ENCODE data around the gene TSPAN9.

TSPAN9 gene

DNA sequence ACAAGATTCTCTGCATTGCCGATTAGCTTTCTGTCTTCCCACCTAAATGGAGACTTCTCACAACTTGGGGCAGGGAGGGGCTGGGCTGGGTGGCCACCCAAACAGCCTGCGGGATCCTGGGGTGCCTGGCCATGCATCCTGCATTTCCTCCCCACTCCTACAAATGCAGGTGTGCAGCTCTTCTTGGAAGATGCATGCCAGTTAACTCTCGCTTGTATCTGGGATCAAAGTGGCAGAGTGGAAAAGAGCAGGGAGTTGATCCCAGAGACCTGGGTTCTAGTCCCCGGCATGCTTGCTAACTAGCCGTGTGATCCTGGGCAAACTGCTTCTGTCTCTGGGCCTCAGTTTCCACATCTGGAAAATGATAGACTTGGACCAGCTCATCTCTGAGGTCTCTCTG, 136.6 kb downstream of the TSPAN9 start:
- DNase-seq, result no peak

- DNase-seq, result no peak
Measured at GRCh38 chr12:3214526-3215365, 137.6 kb downstream of the TSPAN9 start.

GRCh38 chr12:3215410-3215975, 138.3 kb downstream of the TSPAN9 start:
- no peak for DNase-seq

GRCh38 chr12:3216097-3216496, 138.9 kb downstream of the TSPAN9 start:
- DNase-seq, result no peak

DNA sequence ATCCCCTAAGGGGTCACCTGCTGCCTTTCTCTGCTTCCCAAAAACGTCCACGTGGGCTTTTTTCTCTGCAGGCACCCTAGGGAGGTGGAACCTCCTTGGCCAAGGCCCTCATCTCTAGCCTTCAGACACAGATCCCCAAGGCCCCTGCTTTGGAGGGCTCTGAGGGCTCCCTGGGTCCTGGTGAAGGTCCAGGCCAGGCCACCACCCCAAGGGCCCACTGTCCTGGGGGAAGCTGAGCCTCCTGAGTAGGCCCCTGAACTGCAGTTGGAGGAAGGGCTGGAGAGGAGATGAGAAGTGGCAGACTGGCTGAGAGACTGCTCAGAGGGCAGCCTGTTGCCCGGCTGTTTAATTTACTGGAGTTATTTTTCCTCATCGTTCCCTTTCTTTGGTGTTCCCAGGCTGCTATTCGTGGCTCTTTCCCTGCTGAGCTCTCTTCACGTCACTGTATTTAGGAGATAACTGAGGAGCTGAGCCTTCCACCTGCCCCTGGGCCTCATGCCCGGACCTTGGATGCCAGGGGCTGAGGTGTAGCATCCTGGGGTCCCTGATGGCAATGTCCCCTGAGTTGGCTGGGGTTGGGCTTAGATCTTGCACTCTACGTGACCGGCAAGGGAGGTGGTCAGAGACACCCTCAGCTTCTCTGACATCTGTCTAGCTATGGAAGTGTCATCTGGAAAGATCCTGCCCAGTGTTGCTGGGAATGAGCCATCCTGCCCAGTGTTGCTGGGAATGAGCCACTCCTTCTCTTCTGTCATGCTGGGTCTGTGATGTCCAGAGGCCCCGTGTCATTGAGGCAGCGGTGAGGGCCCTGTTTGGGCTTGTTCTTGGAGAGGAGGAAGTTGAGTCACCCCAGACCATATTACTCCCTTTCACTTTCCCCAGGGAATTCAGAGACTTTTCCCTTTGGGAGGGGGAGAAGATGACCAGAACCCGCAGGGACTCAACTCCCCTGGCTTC, 139.8 kb downstream of the TSPAN9 start:
- no peak for DNase-seq

GRCh38 chr12:3217683-3218079, 140.5 kb downstream of the TSPAN9 start:
- DNase-seq, result no peak

DNA sequence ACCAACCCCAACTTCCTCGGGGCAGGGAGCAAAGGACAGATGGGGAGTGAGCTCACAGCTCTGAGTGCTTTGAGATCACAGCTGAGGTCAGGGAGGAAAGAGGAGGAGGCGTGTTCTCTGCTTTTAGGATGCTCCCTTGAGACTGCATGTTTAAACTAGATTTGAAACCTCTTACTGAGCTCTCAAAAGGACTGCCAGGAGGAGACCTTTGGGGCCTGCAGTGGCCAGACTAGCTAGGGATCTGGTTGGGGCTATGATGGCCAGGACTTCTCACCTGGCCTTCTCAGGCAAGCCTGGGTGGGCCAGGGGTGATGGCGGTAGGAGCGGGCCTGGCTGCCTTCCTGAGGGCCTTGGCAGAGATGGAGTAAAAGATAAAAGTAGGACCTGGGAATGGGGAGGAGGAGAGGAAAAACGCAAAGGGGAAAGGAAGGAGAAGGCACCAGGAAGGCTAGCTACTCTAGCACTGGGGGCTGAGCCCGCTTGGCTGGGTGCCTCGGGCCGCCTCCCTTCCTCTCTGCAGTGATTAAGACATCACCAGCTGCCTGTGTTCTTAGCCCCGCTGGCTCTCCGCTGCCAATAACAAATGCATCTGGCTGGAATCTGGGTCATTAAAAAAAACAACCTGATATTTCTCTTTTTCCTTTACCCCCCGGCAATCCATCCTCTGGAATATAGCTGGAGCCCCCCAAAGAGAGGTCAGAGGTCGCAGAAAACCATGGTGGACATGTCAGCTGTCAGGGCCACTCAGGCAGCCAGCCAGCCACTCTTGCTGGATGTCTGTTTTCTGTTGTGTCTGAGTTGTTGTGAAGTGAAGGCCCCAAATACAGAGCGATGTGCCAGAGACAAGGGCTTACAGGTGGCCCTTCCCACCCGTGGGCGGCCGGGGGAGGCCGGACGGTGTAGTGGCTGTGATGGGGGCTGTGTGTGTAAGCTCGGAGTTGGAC, 141.3 kb downstream of the TSPAN9 start:
- DNase-seq, result no peak

DNA sequence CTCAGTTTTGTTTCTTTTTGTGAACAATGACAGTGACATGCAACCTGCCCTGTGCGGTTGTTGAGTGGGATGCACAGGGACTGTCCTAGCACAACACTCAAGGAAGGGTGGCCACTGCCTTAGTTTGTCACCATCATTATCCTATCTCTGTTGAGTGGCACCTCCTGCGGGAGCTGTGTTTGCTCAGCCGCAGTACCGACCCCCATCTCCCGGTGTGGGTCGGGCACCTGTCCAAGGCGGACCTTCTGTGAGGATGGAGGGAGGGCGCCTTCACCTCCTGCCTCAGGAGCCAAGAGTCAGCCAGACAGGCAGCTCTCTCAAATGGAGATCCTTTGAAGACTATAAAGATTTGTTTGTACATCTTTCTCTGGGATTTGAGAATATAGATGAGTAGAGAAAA, 142.1 kb downstream of the TSPAN9 start:
- DNase-seq, result no peak

GRCh38 chr12:3220382-3221321, 143.5 kb downstream of the TSPAN9 start:
- no peak for DNase-seq

DNA sequence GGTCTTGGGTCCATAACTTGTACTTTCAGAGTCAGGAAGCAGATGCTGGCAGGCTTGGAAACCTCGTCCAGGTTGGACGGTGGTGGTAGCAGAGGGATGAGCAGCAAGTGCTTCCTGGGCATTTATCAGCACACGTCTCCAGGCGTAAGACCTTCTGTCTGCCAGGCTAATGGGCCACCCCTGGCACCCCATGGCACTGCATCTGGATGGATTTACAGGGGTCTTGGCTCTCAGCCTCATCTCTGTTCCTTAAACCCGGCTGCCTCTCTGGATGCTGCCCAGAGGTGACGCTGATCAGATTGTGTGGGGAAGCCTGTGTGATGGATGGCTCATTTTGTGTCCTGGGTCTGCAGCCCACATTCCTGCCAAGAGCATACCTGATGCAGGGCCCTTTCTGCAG, 145.1 kb downstream of the TSPAN9 start:
- no peak for DNase-seq

- DNase-seq, result no peak
Measured at GRCh38 chr12:3222979-3223378, 145.8 kb downstream of the TSPAN9 start.

- DNase-seq, result no peak
Measured at GRCh38 chr12:3223601-3224529, 146.7 kb downstream of the TSPAN9 start.

GRCh38 chr12:3224530-3224903, 147.3 kb downstream of the TSPAN9 start:
- no peak for DNase-seq

DNA sequence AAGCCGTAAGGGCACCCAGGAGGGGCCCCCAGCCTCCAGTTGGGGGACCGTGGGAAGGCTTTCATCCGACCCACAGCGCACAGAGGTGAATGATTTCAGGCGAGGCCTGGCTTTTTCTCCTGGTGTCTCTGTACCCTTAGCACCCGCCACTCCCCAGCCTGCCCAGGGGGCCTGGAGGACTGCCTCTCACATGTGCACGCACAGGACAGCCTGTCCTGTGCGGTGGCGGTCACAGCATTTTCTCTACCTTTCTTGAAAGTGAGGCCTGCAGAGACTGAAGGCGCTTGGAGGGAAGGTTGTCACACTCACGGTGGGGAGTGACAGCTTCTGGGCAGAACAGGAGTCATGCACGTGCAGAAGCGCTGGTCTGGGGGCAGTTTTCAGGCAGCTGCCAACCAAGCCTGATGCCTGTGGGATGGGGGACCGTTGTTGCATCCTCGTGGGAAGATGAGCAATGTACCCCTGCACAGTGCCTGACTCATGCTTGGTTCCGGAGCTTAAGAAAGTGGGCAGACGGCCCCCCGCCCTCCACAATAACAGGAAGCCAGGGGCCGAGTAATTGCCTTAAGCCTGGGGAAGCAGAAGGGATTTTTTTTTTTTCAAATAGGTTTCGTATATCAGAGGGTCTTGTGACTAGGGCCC, 148.1 kb downstream of the TSPAN9 start:
- no peak for DNase-seq

GRCh38 chr12:3225796-3226180, 148.6 kb downstream of the TSPAN9 start:
- DNase-seq, result no peak

DNA sequence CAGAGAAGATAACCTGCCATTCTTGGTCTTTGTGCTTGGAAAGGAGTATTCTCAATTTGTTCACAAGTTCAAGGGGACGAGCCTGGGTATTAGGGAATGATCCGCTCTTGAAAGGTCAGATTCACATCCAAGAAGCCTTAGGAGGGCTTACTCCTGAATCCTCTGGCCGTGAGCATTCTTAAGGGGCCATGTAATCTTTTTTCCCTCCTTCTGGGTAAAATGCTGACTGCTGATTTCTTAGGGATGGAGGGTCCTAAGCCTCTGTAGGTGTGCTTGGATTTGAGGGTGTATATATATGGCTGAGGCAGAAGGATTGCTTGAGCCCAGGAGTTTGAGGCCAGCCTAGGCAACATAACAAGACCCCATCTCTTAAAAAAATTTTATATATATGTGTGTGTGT, 149.1 kb downstream of the TSPAN9 start:
- no peak for DNase-seq

GRCh38 chr12:3227076-3227975, 150.1 kb downstream of the TSPAN9 start:
- DNase-seq, result no peak

GRCh38 chr12:3228552-3228951, 151.4 kb downstream of the TSPAN9 start:
- no peak for DNase-seq

Data from CD4-positive, alpha-beta T cell treated with Interferon alpha-2 for 1 hour (primary cell).